Uterus (tissue), 2 donors: ENCODE data around the gene ZNF708.

ENCODE experiments used
- CTCF ChIP-seq, 4 experiments: fragments of 200-600 bp in 2 of 4; fragments of 450-650 bp in 2 of 4; sonication (generic) in 2 of 4; IDR thresholded peaks; one replicate each; pipeline ENCODE4 v1.5.1; 2016 to 2019; ENCODE audit warnings: antibody characterized with exemption in 4 of 4, mild to moderate bottlenecking in 2 of 4, moderate library complexity in 1 of 4
- POLR2A ChIP-seq, 2 donors: fragments of 450-650 bp; IDR thresholded peaks; one replicate each; pipeline ENCODE4 v1.6.1; 2016; ENCODE audit warnings: antibody characterized with exemption in 2 of 2, mild to moderate bottlenecking in 1 of 2, moderate library complexity in 1 of 2

GRCh38 chr19:21326169-21326568 is 3.0 kb downstream of the ZNF708 start:
- no peak for TF ChIP-seq CTCF (IDR thresholded peaks at IDR 0.05)
- no peak for TF ChIP-seq POLR2A (IDR thresholded peaks at IDR 0.05)
